A549 (cell line): ENCODE data around the gene EID2. TPM values are rescaled to one million over a fixed set of nuclear protein-coding genes. Genes with fewer than 3 reads are reported as not detected.

Experiments
- ATAC-seq, 2 experiments: fragments of 200-7000 bp in 1 of 2; fragments of >200 bp in 1 of 2; cut with Nextera tagmentation in 1 of 2; cut with Tn5 transposase in 1 of 2; 3 replicates each; pipeline versions ENCODE4 v1.8.0 to v1.9.1; 2018 to 2020; ENCODE audit warnings: mild to moderate bottlenecking in 1 of 2, moderate library complexity in 1 of 2
- CTCF ChIA-PET: fragments of 300-600 bp; sonication (Branson Sonifier 250); formaldehyde crosslinking; extraction: SDS; loops from one replicate; lab custom pipeline; 2021; ENCODE audit warnings: antibody characterized with exemption, inconsistent platforms; lab: Yijun Ruan, JAX
- POLR2A ChIA-PET: fragments of 350-600 bp; formaldehyde crosslinking; extraction: SDS; loops from one replicate; lab custom pipeline; 2021; ENCODE audit warnings: antibody characterized with exemption, inconsistent platforms; lab: Yijun Ruan, JAX
- DNase-seq, 2 experiments: peaks; one replicate each; pipeline versions ENCODE4 v3.0.0 to v3.0.0-alpha.2; 2011 to 2016; ENCODE audit warnings: low read depth in 1 of 2, low spot score in 1 of 2
- FAIRE-seq: peaks from 2 replicates; lab custom pipeline; 2011; peaks lifted over from hg19 to GRCh38; lab: Jason Lieb, UNC
- H3K27ac ChIP-seq, 2 experiments: fragments of >200 bp; sonication (Bioruptor Twin); formaldehyde crosslinking; 3 replicates each; pipeline ENCODE4 v1.5.1; 2016 to 2017
- H3K4me1 ChIP-seq: fragments of >200 bp; sonication (Bioruptor Twin); formaldehyde crosslinking; 3 replicates; pipeline ENCODE4 v1.6.1; 2016
- H3K4me2 ChIP-seq: fragments of >200 bp; sonication (Bioruptor Twin); formaldehyde crosslinking; 3 replicates; pipeline ENCODE4 v1.6.1; 2016
- H3K4me3 ChIP-seq: fragments of >200 bp; sonication (Bioruptor Twin); formaldehyde crosslinking; 3 replicates; pipeline ENCODE4 v1.5.1; 2016
- H3K9me3 ChIP-seq: fragments of >200 bp; sonication (Bioruptor Twin); formaldehyde crosslinking; 3 replicates; pipeline ENCODE4 v1.6.1; 2016
- BHLHE40 ChIP-seq: IDR thresholded peaks from 2 replicates; pipeline ENCODE4 v1.6.1; 2012; ENCODE audit warnings: low read depth, low read length, inconsistent platforms
- CBX2 ChIP-seq: fragments of 200-600 bp; sonication (generic); IDR thresholded peaks from 2 replicates; pipeline ENCODE4 v1.6.1; 2016; ENCODE audit warnings: low read depth, mild to moderate bottlenecking, borderline replicate concordance
- CEBPB ChIP-seq, 2 experiments: fragments of >200 bp in 1 of 2; sonication (Bioruptor Twin) in 1 of 2; formaldehyde crosslinking in 1 of 2; IDR thresholded peaks; 2 replicates each; pipeline ENCODE4 v1.6.1; 2012 to 2016
- CHD2 ChIP-seq: fragments of 150-350 bp; IDR thresholded peaks from 2 replicates; pipeline ENCODE4 v1.6.1; 2014; ENCODE audit warnings: low read length; ENCODE audit not compliant: partially characterized antibody
- EHF ChIP-seq: fragments of 250-450 bp; sonication (Bioruptor Pico); IDR thresholded peaks from 2 replicates; pipeline ENCODE4 v1.5.0; 2020; ENCODE audit warnings: mild to moderate bottlenecking
- EHMT2 ChIP-seq: fragments of 200-600 bp; sonication (generic); IDR thresholded peaks from 2 replicates; pipeline ENCODE4 v1.6.1; 2016; ENCODE audit warnings: antibody characterized with exemption, low read depth, mild to moderate bottlenecking, moderate library complexity
- EP300 ChIP-seq, 2 experiments: fragments of >200 bp; sonication (Bioruptor Twin); formaldehyde crosslinking; IDR thresholded peaks; 2 replicates in 1 of 2; 3 replicates in 1 of 2; pipeline ENCODE4 v1.6.1; 2016 to 2017
- FOSL2 ChIP-seq, 2 experiments: fragments of 450-650 bp in 1 of 2; fragments of >200 bp in 1 of 2; sonication (Bioruptor Twin) in 1 of 2; formaldehyde crosslinking; IDR thresholded peaks; 2 replicates each; pipeline versions ENCODE4 v1.5.0 to v1.6.1; 2016 to 2020; ENCODE audit warnings: mild to moderate bottlenecking in 1 of 2, moderate library complexity in 1 of 2
- FOXS1 ChIP-seq: fragments of 250-450 bp; sonication (Bioruptor Pico); IDR thresholded peaks from 2 replicates; pipeline ENCODE4 v1.5.0; 2020; ENCODE audit warnings: mild to moderate bottlenecking, moderate library complexity
- GATA3 ChIP-seq: IDR thresholded peaks from 2 replicates; pipeline ENCODE4 v1.6.1; 2012; ENCODE audit warnings: borderline replicate concordance
- HOXA7 ChIP-seq: fragments of 250-450 bp; sonication (Bioruptor Pico); IDR thresholded peaks from 2 replicates; pipeline ENCODE4 v1.5.0; 2020; ENCODE audit warnings: mild to moderate bottlenecking, moderate library complexity
- HOXB13 ChIP-seq: fragments of 250-450 bp; sonication (Bioruptor Pico); IDR thresholded peaks from 2 replicates; pipeline ENCODE4 v1.5.0; 2020; ENCODE audit warnings: low read depth, mild to moderate bottlenecking, moderate library complexity
- JUN ChIP-seq, 2 experiments: fragments of >200 bp; sonication (Bioruptor Twin); formaldehyde crosslinking; IDR thresholded peaks; 2 replicates in 1 of 2; 3 replicates in 1 of 2; pipeline ENCODE4 v1.6.1; 2016 to 2017
- KDM1A ChIP-seq: fragments of 200-600 bp; sonication (generic); IDR thresholded peaks from 2 replicates; pipeline ENCODE4 v1.6.1; 2016; ENCODE audit warnings: low read depth, mild to moderate bottlenecking
- NPAS2 ChIP-seq: fragments of 250-450 bp; sonication (Bioruptor Pico); IDR thresholded peaks from 2 replicates; pipeline ENCODE4 v1.8.0; 2022; ENCODE audit warnings: mild to moderate bottlenecking, moderate library complexity, borderline replicate concordance
- PHF8 ChIP-seq: fragments of 200-600 bp; sonication (generic); IDR thresholded peaks from 2 replicates; pipeline ENCODE4 v1.6.1; 2016; ENCODE audit warnings: low read depth, mild to moderate bottlenecking, antibody characterized with exemption, moderate library complexity, borderline replicate concordance
- RAD21 ChIP-seq, 2 experiments: fragments of >200 bp in 1 of 2; sonication (Bioruptor Twin) in 1 of 2; formaldehyde crosslinking in 1 of 2; IDR thresholded peaks in 1 of 2; conservative IDR thresholded peaks in 1 of 2; 2 replicates in 1 of 2; 3 replicates in 1 of 2; pipeline ENCODE4 v1.6.1; 2012 to 2018; ENCODE audit warnings: inconsistent platforms in 1 of 2
- RARB ChIP-seq: fragments of 250-450 bp; sonication (Bioruptor Pico); IDR thresholded peaks from 2 replicates; pipeline ENCODE4 v1.8.0; 2021; ENCODE audit warnings: mild to moderate bottlenecking, moderate library complexity
- SREBF2 ChIP-seq: fragments of 450-650 bp; IDR thresholded peaks from 2 replicates; pipeline ENCODE4 v1.6.1; 2014; ENCODE audit warnings: mild to moderate bottlenecking, moderate library complexity
- ZC3H11A ChIP-seq: fragments of 450-650 bp; IDR thresholded peaks from 2 replicates; pipeline ENCODE4 v1.6.1; 2014; ENCODE audit warnings: antibody characterized with exemption, mild to moderate bottlenecking
- ZNF302 ChIP-seq: fragments of 250-450 bp; sonication (Bioruptor Pico); IDR thresholded peaks from 2 replicates; pipeline ENCODE4 v1.9.0; 2021; ENCODE audit warnings: inconsistent platforms, mild to moderate bottlenecking, moderate library complexity
- WGBS: methylation state at CpG from one replicate; pipeline ENCODE4 v1.1.6; 2017; ENCODE audit errors: missing lambda C conversion rate; 5-methylcytosine and 5-hydroxymethylcytosine counted together
- polyA plus RNA-seq, 4 experiments: library from polyadenylated mRNA; depleted of rRNA in 3 of 4; stranded (reverse); fragments of >200 nt; fragmentation: RNase III in 1 of 4; extraction: RNeasy Plus Mini Kit Qiagen cat#74134 plus additional on column Dnase treatment in 1 of 4; gene quantifications; 2 replicates in 3 of 4; 3 replicates in 1 of 4; pipeline ENCODE4 v1.2.3, GENCODE V29; 2011 to 2017
- TF ChIP-seq, protein P1 (sequence below): fragments of 450-650 bp; IDR thresholded peaks from 2 replicates; pipeline ENCODE4 v1.6.1; 2014; ENCODE audit warnings: antibody characterized with exemption
- TF ChIP-seq, protein P2 (sequence below): IDR thresholded peaks from 2 replicates; pipeline ENCODE4 v1.6.1; 2012
- TF ChIP-seq, protein P3 (sequence below): fragments of >200 bp; sonication (Bioruptor Twin); formaldehyde crosslinking; IDR thresholded peaks from 3 replicates; pipeline ENCODE4 v1.6.1; 2016
- TF ChIP-seq, protein P4 (sequence below): fragments of >200 bp; sonication (Bioruptor Twin); formaldehyde crosslinking; IDR thresholded peaks from 2 replicates; pipeline ENCODE4 v1.6.1; 2016
- TF ChIP-seq, protein P5 (sequence below): IDR thresholded peaks from 2 replicates; pipeline ENCODE4 v1.6.1; 2012; ENCODE audit warnings: low read depth, borderline replicate concordance

The EID2 gene
- polyA plus RNA-seq, 2 of the 4 experiments (the other 2 are of a cell fraction) = 26.1 to 53.0 TPM

DNA sequence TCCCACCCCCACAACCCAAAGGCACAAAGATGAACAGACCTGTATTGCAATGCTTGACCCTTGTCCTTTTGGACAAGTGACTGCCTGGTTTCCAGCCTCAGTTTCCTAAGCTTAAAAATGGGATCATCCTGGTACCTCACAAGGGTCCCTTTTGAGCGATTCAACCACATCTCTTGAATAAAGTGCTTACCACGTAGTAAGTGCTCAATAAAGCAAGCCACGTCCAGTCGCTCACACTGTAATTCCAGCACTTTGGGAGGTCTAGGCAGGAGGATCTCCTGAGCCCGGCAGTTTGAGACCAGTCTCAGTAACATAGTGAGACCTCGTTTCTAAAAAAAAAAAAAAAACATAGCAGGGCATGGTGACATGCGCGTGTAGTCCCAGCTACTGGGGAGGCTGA lies 40.0 kb downstream of the EID2 start:
- 73% methylated on average over 8 of the region's 8 CpGs for WGBS
- no peak overlapping the region for H3K4me2 ChIP-seq
- ChIA-PET POLR2A (interaction anchor here (0.6 to 2.2 kb wide), 3 partner anchors 19 to 64 kb away, joined by 6 to 10 read pairs (median 6); partner anchors contain the start of genes RPS16 and TIMM50), CTCF (interaction anchor here (0.6 to 15.8 kb wide), 13 partner anchors 8 to 172 kb away, joined by 3 to 305 read pairs (median 4); partner anchors contain the start of genes EID2B, SELENOV and TIMM50)
- no peak overlapping the region for H3K27ac ChIP-seq
- peaks cover 21% of the 10 kb centered on the region for H3K4me1 ChIP-seq
- ATAC-seq = no peak
- FAIRE-seq = peak; percentile 49
- DNase-seq = no peak
- H3K9me3 ChIP-seq = no peaks in the 10 kb centered on the region
- no peak for TF ChIP-seq BHLHE40
- no peak for TF ChIP-seq SREBF2
- TF ChIP-seq, protein P1, sequence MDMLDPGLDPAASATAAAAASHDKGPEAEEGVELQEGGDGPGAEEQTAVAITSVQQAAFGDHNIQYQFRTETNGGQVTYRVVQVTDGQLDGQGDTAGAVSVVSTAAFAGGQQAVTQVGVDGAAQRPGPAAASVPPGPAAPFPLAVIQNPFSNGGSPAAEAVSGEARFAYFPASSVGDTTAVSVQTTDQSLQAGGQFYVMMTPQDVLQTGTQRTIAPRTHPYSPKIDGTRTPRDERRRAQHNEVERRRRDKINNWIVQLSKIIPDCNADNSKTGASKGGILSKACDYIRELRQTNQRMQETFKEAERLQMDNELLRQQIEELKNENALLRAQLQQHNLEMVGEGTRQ = no peak
- no peak for TF ChIP-seq KDM1A
- no peak for TF ChIP-seq JUN (IDR thresholded peaks at IDR 0.05)
- no peak for TF ChIP-seq RARB (CRISPR knock-in tag)
- no peak for TF ChIP-seq PHF8
- TF ChIP-seq, protein P2, sequence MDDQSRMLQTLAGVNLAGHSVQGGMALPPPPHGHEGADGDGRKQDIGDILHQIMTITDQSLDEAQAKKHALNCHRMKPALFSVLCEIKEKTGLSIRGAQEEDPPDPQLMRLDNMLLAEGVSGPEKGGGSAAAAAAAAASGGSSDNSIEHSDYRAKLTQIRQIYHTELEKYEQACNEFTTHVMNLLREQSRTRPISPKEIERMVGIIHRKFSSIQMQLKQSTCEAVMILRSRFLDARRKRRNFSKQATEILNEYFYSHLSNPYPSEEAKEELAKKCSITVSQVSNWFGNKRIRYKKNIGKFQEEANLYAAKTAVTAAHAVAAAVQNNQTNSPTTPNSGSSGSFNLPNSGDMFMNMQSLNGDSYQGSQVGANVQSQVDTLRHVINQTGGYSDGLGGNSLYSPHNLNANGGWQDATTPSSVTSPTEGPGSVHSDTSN = no peak
- no peak for TF ChIP-seq GATA3
- no peak for TF ChIP-seq HOXB13 (CRISPR knock-in tag)
- no peak for TF ChIP-seq CHD2
- no peak for TF ChIP-seq EP300 (IDR thresholded peaks at IDR 0.05)
- TF ChIP-seq, protein P3, sequence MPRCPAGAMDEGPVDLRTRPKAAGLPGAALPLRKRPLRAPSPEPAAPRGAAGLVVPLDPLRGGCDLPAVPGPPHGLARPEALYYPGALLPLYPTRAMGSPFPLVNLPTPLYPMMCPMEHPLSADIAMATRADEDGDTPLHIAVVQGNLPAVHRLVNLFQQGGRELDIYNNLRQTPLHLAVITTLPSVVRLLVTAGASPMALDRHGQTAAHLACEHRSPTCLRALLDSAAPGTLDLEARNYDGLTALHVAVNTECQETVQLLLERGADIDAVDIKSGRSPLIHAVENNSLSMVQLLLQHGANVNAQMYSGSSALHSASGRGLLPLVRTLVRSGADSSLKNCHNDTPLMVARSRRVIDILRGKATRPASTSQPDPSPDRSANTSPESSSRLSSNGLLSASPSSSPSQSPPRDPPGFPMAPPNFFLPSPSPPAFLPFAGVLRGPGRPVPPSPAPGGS = no peak
- no peak for TF ChIP-seq CEBPB (IDR thresholded peaks at IDR 0.05)
- TF ChIP-seq, protein P4, sequence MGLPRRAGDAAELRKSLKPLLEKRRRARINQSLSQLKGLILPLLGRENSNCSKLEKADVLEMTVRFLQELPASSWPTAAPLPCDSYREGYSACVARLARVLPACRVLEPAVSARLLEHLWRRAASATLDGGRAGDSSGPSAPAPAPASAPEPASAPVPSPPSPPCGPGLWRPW = no peak
- no peak for TF ChIP-seq FOXS1 (CRISPR knock-in tag)
- no peak for TF ChIP-seq HOXA7
- no peak for TF ChIP-seq CBX2
- H3K4me3 ChIP-seq = no peak overlapping the region

DNA sequence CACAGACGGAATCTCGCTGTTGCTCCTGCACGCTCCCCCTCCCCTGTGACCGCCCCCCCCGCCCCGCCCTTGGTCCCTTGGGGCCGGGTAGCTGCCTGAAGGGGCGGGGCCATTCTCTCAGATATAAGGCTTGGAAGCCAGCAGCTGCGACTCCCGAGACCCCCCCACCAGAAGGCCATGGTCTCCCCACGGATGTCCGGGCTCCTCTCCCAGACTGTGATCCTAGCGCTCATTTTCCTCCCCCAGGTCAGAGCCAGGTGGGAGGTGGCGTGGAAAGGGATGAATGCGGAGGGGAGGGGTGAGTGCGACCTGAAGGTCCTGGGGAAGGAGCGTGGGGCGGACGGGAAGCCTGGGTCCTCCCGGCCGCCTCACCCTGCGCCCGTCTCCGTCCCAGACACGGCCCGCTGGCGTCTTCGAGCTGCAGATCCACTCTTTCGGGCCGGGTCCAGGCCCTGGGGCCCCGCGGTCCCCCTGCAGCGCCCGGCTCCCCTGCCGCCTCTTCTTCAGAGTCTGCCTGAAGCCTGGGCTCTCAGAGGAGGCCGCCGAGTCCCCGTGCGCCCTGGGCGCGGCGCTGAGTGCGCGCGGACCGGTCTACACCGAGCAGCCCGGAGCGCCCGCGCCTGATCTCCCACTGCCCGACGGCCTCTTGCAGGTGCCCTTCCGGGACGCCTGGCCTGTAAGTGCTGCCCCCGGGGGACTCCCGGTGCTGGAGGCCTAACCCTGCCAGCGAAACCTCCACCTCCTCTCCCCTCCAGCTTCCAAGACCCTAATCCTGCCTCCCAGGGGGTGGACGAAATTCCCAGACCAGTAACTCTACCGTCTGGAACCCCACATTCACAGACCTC lies 40.9 kb downstream of the EID2 start, which contains the start of gene DLL3:
DLL3 (plus strand) TSS at position 150 of the 845 bp plus-strand sequence; CDS start at position 178, 28 bp downstream.
- Histone ChIP-seq H3K4me2 (peak within 1 kb of the TSS; percentile 92), H3K9me3 (no peaks in the 10 kb centered on the region), H3K27ac (peak within 1 kb of the TSS; percentile 10 to 51; a peak in 4 of 6 replicates), H3K4me3 (peak within 1 kb of the TSS; percentile 32), H3K4me1 (peaks cover 21% of the 10 kb centered on the region)
- ChIA-PET CTCF (interaction anchor here (0.6 to 15.8 kb wide), 12 partner anchors 9 to 174 kb away, joined by 3 to 305 read pairs (median 16); partner anchors contain the start of genes EID2, EID2B, SELENOV and TIMM50), POLR2A (interaction anchor here (1.1 to 1.4 kb wide), 2 partner anchors 19 to 58 kb away, joined by 3 read pairs; partner anchors contain the start of gene TIMM50)
- ATAC-seq (peak; percentile 20 to 36; a peak in 5 of 6 replicates), DNase-seq (no peak), FAIRE-seq (no peak)
- 60% methylated on average over 48 of the region's 60 CpGs for WGBS
- TF ChIP-seq, protein P1 = no peak
- TF ChIP-seq RAD21 (conservative IDR thresholded peaks at IDR 0.05 in 1 of 2, IDR thresholded peaks at IDR 0.05 in 1 of 2) = no peak
- no peak for TF ChIP-seq KDM1A
- no peak for TF ChIP-seq ZC3H11A
- no peak for TF ChIP-seq EHMT2
- TF ChIP-seq, protein P3 = no peak
- no peak for TF ChIP-seq ZNF302 (CRISPR knock-in tag)
- no peak for TF ChIP-seq EHF (CRISPR knock-in tag)
- TF ChIP-seq, protein P5, sequence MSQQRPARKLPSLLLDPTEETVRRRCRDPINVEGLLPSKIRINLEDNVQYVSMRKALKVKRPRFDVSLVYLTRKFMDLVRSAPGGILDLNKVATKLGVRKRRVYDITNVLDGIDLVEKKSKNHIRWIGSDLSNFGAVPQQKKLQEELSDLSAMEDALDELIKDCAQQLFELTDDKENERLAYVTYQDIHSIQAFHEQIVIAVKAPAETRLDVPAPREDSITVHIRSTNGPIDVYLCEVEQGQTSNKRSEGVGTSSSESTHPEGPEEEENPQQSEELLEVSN = no peak
- no peak for TF ChIP-seq NPAS2
- no peak for TF ChIP-seq RARB (CRISPR knock-in tag)
- TF ChIP-seq GATA3 = no peak
- no peak for TF ChIP-seq FOSL2 (IDR thresholded peaks at IDR 0.05)
- TF ChIP-seq FOSL2 (CRISPR knock-in tag; IDR thresholded peaks at IDR 0.05) = no peak
- TF ChIP-seq, protein P2 = no peak
